GM19193 (cell line): ENCODE data around the gene ANKRD10.
A peak's percentile ranks its signal among the peaks of the same experiment; 100 is the strongest.

Experiments used
- POLR2A ChIP-seq: IDR thresholded peaks from 4 replicates; pipeline ENCODE4 v1.6.1; 2011; ENCODE audit not compliant: insufficient read depth, insufficient read length; ENCODE audit errors: extremely low read depth

Gene ANKRD10

GRCh38 chr13:110907951-110908898, 6.6 kb downstream of the ANKRD10 start:
- TF ChIP-seq POLR2A, result no peak

GRCh38 chr13:110907301-110907700, 7.6 kb downstream of the ANKRD10 start:
- TF ChIP-seq POLR2A, result no peak

GRCh38 chr13:110904748-110905147, 10.1 kb downstream of the ANKRD10 start:
- TF ChIP-seq POLR2A, result no peak

- no peak for TF ChIP-seq POLR2A
Measured at GRCh38 chr13:110902370-110902769, 12.5 kb downstream of the ANKRD10 start.

GRCh38 chr13:110897521-110897920, 17.3 kb downstream of the ANKRD10 start:
- TF ChIP-seq POLR2A, result no peak

GRCh38 chr13:110897014-110897413, 17.9 kb downstream of the ANKRD10 start:
- no peak for TF ChIP-seq POLR2A

GRCh38 chr13:110894086-110894485, 20.8 kb downstream of the ANKRD10 start:
- TF ChIP-seq POLR2A, result no peak

GRCh38 chr13:110893571-110893970, 21.3 kb downstream of the ANKRD10 start:
- no peak for TF ChIP-seq POLR2A

- no peak for TF ChIP-seq POLR2A
Measured at GRCh38 chr13:110890279-110891165, 24.3 kb downstream of the ANKRD10 start.

GRCh38 chr13:110888390-110888789, 26.5 kb downstream of the ANKRD10 start:
- no peak for TF ChIP-seq POLR2A

GRCh38 chr13:110887597-110888333, 27.1 kb downstream of the ANKRD10 start:
- peak; percentile 15 for TF ChIP-seq POLR2A

GRCh38 chr13:110886870-110887596, 27.8 kb downstream of the ANKRD10 start:
- no peak for TF ChIP-seq POLR2A

GRCh38 chr13:110885966-110886869, 28.7 kb downstream of the ANKRD10 start:
- TF ChIP-seq POLR2A, result no peak
